GM19025 (cell line): ENCODE data around the gene ALPI.

ENCODE experiments used
- ATAC-seq: cut with Tn5 transposase; IDR thresholded peaks from one replicate; pipeline ENCODE4 v1.9.1; 2021; ENCODE audit warnings: mild to moderate bottlenecking, low read depth, moderate library complexity; ENCODE audit not compliant: unreplicated experiment

Gene ALPI

GRCh38 chr2:232493701-232494474, 37.9 kb downstream of the ALPI start:
- no peak for ATAC-seq

- ATAC-seq = no peak
Measured at GRCh38 chr2:232494542-232494941, 38.6 kb downstream of the ALPI start.

- ATAC-seq = no peak
Measured at GRCh38 chr2:232495292-232495691, 39.3 kb downstream of the ALPI start.

GRCh38 chr2:232496501-232497270, 40.7 kb downstream of the ALPI start:
- no peak for ATAC-seq

GRCh38 chr2:232497348-232497747, 41.4 kb downstream of the ALPI start:
- ATAC-seq = no peak

- no peak for ATAC-seq
Measured at GRCh38 chr2:232498452-232498851, 42.5 kb downstream of the ALPI start.

- ATAC-seq = no peak
Measured at GRCh38 chr2:232501331-232501771, 45.4 kb downstream of the ALPI start.

GRCh38 chr2:232501794-232502390, 45.9 kb downstream of the ALPI start:
- ATAC-seq = no peak

- ATAC-seq = no peak
Measured at GRCh38 chr2:232502511-232502910, 46.6 kb downstream of the ALPI start.

- ATAC-seq = no peak
Measured at GRCh38 chr2:232502911-232503808, 47.2 kb downstream of the ALPI start.

- no peak for ATAC-seq
Measured at GRCh38 chr2:232503809-232504323, 47.9 kb downstream of the ALPI start.

- ATAC-seq = no peak
Measured at GRCh38 chr2:232504438-232504837, 48.5 kb downstream of the ALPI start.

GRCh38 chr2:232505856-232506255, 49.9 kb downstream of the ALPI start:
- ATAC-seq = no peak

GRCh38 chr2:232506709-232507108, 50.8 kb downstream of the ALPI start:
- no peak for ATAC-seq

GRCh38 chr2:232508251-232508650, 52.3 kb downstream of the ALPI start:
- no peak for ATAC-seq
